PC-3 (cell line): ENCODE data around the gene POLR2L. TPM values are rescaled to one million over a fixed set of nuclear protein-coding genes. Genes with fewer than 3 reads are reported as not detected.

Experiments
- ATAC-seq: fragments of 200-7000 bp; cut with Tn5 transposase; 2 replicates; pipeline ENCODE4 v1.9.1; 2020; ENCODE audit warnings: mild to moderate bottlenecking, moderate library complexity
- BruUV-seq: library from RNA; stranded (reverse); fragments of 400-500 nt; replicated peaks from 2 replicates; lab custom pipeline; 2021; lab: Mats Ljungman, UMichigan
- CTCF ChIA-PET: fragments of 300-600 bp; sonication (Branson Sonifier 250); formaldehyde crosslinking; loops from one replicate; lab custom pipeline; 2022; ENCODE audit warnings: antibody characterized with exemption; lab: Charles Lee
- POLR2A ChIA-PET: fragments of 300-600 bp; sonication (Branson Sonifier 250); formaldehyde crosslinking; loops from one replicate; lab custom pipeline; 2022; ENCODE audit warnings: antibody characterized with exemption; ENCODE audit not compliant: unreplicated experiment; lab: Charles Lee
- DNase-seq: peaks from one replicate; pipeline ENCODE4 v3.0.0-alpha.2; 2015
- H2AFZ ChIP-seq: fragments of 300-600 bp; sonication (generic); 2 replicates; pipeline ENCODE4 v1.6.0; 2016; ENCODE audit warnings: antibody characterized with exemption, low read length
- H3F3A ChIP-seq: fragments of 300-600 bp; sonication (generic); one replicate; pipeline ENCODE4 v1.6.0; 2017; ENCODE audit warnings: antibody characterized with exemption, low read length, control low read depth, mild to moderate bottlenecking; ENCODE audit not compliant: unreplicated experiment
- H3K27ac ChIP-seq: fragments of 300-600 bp; sonication (generic); 2 replicates; pipeline ENCODE4 v1.5.1; 2016; ENCODE audit warnings: mild to moderate bottlenecking, low read length
- H3K27me3 ChIP-seq: fragments of 300-600 bp; sonication (generic); 2 replicates; pipeline ENCODE4 v1.6.1; 2016; ENCODE audit warnings: low read length, mixed read lengths
- H3K36me3 ChIP-seq: fragments of 300-600 bp; sonication (generic); 2 replicates; pipeline ENCODE4 v1.6.1; 2016; ENCODE audit warnings: low read depth, mixed run types, low read length, mixed read lengths
- H3K4me1 ChIP-seq: fragments of 300-600 bp; sonication (generic); 2 replicates; pipeline ENCODE4 v1.5.1; 2016; ENCODE audit warnings: low read length; ENCODE audit not compliant: insufficient read depth
- H3K4me2 ChIP-seq: fragments of 300-600 bp; sonication (generic); 2 replicates; pipeline ENCODE4 v1.6.0; 2016; ENCODE audit warnings: low read length
- H3K4me3 ChIP-seq: fragments of 300-600 bp; sonication (generic); 2 replicates; pipeline ENCODE4 v1.5.1; 2016; ENCODE audit warnings: mild to moderate bottlenecking, low read length, mixed read lengths
- H3K79me2 ChIP-seq: fragments of 300-600 bp; sonication (generic); 2 replicates; pipeline ENCODE4 v1.6.1; 2017; ENCODE audit warnings: low read length, mixed read lengths
- H3K9ac ChIP-seq: fragments of 300-600 bp; sonication (generic); 2 replicates; pipeline ENCODE4 v1.6.0; 2016; ENCODE audit warnings: mild to moderate bottlenecking, low read length
- H3K9me2 ChIP-seq: fragments of 300-600 bp; sonication (generic); replicated peaks from 2 replicates; pipeline ENCODE4 v1.6.1; 2016; ENCODE audit warnings: mixed run types, low read length, mixed read lengths
- H3K9me3 ChIP-seq: fragments of 300-600 bp; sonication (generic); 2 replicates; pipeline ENCODE4 v1.6.1; 2016; ENCODE audit warnings: low read length, mixed read lengths
- H4K20me1 ChIP-seq: fragments of 300-600 bp; sonication (generic); 2 replicates; pipeline ENCODE4 v1.6.1; 2016; ENCODE audit warnings: low read length, mixed read lengths
- EZH2 ChIP-seq: fragments of 300-600 bp; sonication (generic); IDR thresholded peaks from one replicate; pipeline ENCODE4 v1.6.1; 2017; ENCODE audit warnings: antibody characterized with exemption, mild to moderate bottlenecking, low read length; ENCODE audit not compliant: unreplicated experiment
- EZH2phosphoT487 ChIP-seq: fragments of 300-600 bp; sonication (generic); IDR thresholded peaks from 2 replicates; pipeline ENCODE4 v1.6.1; 2018; ENCODE audit warnings: mild to moderate bottlenecking, antibody characterized with exemption, low read length, borderline replicate concordance
- intact Hi-C: fragments of 100-400 bp; cut with micrococcal nuclease; formaldehyde crosslinking; loops from 2 replicates; pipeline ENCODE4 v1.9.0; 2023
- total RNA-seq: library from RNA; depleted of rRNA; stranded (reverse); fragments of >200 nt; gene quantifications from 2 replicates; pipeline ENCODE4 v1.2.3, GENCODE V29; 2014
- TF ChIP-seq, protein P1 (sequence below): fragments of 300-600 bp; sonication (generic); conservative IDR thresholded peaks from 2 replicates; pipeline ENCODE4 v1.5.1; 2017; ENCODE audit warnings: antibody characterized with exemption, low read depth, mild to moderate bottlenecking, low read length

The POLR2L gene
- total RNA-seq, 1 experiment from 2014 or later: 1,148 TPM

GRCh38 chr11:855330-855674, 13.0 kb upstream of the POLR2L start:
- intact Hi-C loops: no loop called here
- ChIA-PET POLR2A (no interaction called here), CTCF (no interaction called here)
- H3K27ac ChIP-seq: no peak overlapping the region
- TF ChIP-seq EZH2 (no peak), EZH2phosphoT487 (no peak)
- TF ChIP-seq, protein P1, sequence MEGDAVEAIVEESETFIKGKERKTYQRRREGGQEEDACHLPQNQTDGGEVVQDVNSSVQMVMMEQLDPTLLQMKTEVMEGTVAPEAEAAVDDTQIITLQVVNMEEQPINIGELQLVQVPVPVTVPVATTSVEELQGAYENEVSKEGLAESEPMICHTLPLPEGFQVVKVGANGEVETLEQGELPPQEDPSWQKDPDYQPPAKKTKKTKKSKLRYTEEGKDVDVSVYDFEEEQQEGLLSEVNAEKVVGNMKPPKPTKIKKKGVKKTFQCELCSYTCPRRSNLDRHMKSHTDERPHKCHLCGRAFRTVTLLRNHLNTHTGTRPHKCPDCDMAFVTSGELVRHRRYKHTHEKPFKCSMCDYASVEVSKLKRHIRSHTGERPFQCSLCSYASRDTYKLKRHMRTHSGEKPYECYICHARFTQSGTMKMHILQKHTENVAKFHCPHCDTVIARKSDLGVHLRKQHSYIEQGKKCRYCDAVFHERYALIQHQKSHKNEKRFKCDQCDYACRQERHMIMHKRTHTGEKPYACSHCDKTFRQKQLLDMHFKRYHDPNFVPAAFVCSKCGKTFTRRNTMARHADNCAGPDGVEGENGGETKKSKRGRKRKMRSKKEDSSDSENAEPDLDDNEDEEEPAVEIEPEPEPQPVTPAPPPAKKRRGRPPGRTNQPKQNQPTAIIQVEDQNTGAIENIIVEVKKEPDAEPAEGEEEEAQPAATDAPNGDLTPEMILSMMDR: no peak
- H3K79me2 ChIP-seq: no peaks in the 10 kb centered on the region
- no peak for DNase-seq
- no peak overlapping the region for H3K4me3 ChIP-seq
- H3F3A ChIP-seq: no peaks in the 10 kb centered on the region
- no peak overlapping the region for H2AFZ ChIP-seq
- H3K4me1 ChIP-seq: no peaks in the 10 kb centered on the region
- H3K27me3 ChIP-seq: no peaks in the 10 kb centered on the region
- ATAC-seq: no peak
- H3K36me3 ChIP-seq: no peaks in the 10 kb centered on the region
- H3K4me2 ChIP-seq: no peak overlapping the region
- no peaks in the 10 kb centered on the region for H3K9me3 ChIP-seq
- H3K9me2 ChIP-seq: no peaks in the 10 kb centered on the region
- H4K20me1 ChIP-seq: no peaks in the 10 kb centered on the region
- H3K9ac ChIP-seq: no peak overlapping the region
- BruUV-seq: no TSS peak

GRCh38 chr11:854601-855329, 12.4 kb upstream of the POLR2L start:
- Histone ChIP-seq H2AFZ (no peak overlapping the region), H3K79me2 (no peaks in the 10 kb centered on the region), H3F3A (no peaks in the 10 kb centered on the region), H3K27me3 (no peaks in the 10 kb centered on the region), H3K4me3 (no peak overlapping the region), H3K9me2 (no peaks in the 10 kb centered on the region), H3K9me3 (no peaks in the 10 kb centered on the region), H3K4me1 (no peaks in the 10 kb centered on the region), H3K36me3 (no peaks in the 10 kb centered on the region), H3K4me2 (no peak overlapping the region), H3K27ac (no peak overlapping the region), H3K9ac (no peak overlapping the region), H4K20me1 (no peaks in the 10 kb centered on the region)
- BruUV-seq: no TSS peak
- no peak for TF ChIP-seq EZH2
- TF ChIP-seq, protein P1: no peak
- TF ChIP-seq EZH2phosphoT487: no peak
- ATAC-seq (no peak), DNase-seq (no peak)
- ChIA-PET CTCF (no interaction called here), POLR2A (no interaction called here)
- intact Hi-C loops: no loop called here

- Histone ChIP-seq H3K4me1 (no peaks in the 10 kb centered on the region), H3K9ac (no peak overlapping the region), H3K27ac (no peak overlapping the region), H2AFZ (no peak overlapping the region), H3K9me2 (no peaks in the 10 kb centered on the region), H3K27me3 (no peaks in the 10 kb centered on the region), H3F3A (no peaks in the 10 kb centered on the region), H3K4me3 (no peak overlapping the region), H3K9me3 (no peaks in the 10 kb centered on the region), H3K4me2 (no peak overlapping the region), H3K36me3 (no peaks in the 10 kb centered on the region), H4K20me1 (no peaks in the 10 kb centered on the region), H3K79me2 (no peaks in the 10 kb centered on the region)
- POLR2A ChIA-PET: no interaction called here
- intact Hi-C loops: no loop called here
- DNase-seq (no peak), ATAC-seq (no peak)
- TF ChIP-seq, protein P1: no peak
- TF ChIP-seq EZH2 (no peak), EZH2phosphoT487 (no peak)
- no TSS peak for BruUV-seq
- CTCF ChIA-PET: no interaction called here
Measured at GRCh38 chr11:853682-854448, 11.5 kb upstream of the POLR2L start.
